ENCODE data around the gene PTCH2.

The PTCH2 gene

DNA sequence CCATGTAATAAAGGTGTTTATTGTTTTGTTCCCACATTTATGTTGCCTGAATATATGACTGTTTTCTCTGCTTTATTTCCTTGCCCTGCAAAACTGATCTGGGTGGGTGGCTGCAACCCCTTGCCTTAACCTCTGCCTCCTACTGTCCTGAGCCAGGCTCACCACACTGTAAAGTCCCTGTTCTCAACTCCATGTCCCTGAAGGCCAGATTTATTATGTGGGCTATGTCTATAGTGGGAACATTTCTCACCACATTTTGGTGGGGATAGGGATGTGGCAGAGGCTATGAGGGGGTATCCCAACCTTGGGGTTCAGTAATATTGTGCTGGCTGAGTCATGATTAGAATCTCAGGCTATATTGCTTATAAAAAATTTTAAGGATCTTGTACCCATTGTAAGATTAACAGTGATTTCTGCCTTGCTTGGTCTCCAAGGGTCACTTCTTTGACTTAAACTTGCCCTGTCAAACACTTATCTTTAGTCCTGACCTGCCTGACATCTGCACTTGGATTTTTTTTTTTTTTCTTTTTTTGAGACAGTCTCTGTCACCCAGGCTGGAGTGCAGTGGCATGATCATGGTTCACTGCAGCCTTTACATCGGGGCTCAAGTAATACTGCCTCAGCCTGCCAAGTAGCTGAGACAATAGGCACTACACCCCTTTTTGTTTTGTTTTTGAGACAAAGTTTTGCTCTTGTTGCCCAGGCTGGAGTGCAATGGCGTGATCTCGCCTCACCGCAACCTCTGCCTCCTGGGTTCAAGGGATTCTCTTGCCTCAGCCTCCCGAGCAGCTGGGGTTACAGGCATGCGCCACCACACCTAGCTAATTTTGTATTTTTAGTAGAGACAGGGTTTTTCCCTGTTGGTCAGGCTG is 64.1 kb downstream of the PTCH2 start:
- no peak for DNase-seq (ENCODE audit: low read depth)

DNA sequence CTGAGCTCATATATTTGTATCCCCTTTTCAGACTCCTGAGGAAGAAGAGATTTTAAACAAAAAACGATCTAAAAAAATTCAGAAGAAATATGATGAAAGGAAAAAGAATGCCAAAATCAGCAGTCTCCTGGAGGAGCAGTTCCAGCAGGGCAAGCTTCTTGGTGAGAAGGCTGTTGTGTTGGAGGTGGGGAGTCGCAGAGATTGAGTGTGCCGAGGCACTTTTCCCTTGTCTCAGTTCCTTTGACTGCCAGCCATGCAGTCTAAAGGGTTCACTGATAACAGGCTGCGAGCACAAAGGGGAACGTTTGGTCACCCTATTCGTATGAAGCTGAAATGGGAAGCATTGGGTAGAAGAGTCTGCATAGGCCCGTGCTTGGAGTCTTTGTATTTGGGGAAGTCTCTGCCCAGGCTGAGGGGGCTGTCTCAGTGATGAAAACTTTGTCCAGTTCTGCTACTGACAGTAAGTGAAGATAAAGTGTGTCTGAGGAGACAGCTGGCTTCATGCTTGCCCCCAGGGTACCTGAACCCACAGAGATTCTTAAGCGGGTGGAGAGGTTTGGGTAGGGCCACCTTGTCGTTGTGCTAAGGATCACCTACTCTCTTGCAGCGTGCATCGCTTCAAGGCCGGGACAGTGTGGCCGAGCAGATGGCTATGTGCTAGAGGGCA is 65.0 kb downstream of the PTCH2 start:
- DNase-seq (ENCODE audit: low read depth), result no peak

DNA sequence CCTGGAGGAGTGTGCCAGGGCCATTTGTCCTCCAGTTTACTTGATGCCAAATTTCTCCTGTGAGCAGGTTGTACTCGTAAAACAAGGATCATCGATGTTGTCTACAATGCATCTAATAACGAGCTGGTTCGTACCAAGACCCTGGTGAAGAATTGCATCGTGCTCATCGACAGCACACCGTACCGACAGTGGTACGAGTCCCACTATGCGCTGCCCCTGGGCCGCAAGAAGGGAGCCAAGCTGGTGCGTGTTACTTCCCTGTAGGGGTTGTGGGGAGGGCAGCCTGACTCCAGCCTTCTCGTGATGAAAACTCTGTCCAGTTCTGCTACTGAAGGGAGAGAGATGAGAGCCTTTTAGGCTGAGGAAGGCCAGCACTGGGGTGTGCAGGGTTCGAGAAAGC is 65.5 kb downstream of the PTCH2 start:
- DNase-seq (ENCODE audit: low read depth), result no peak

DNA sequence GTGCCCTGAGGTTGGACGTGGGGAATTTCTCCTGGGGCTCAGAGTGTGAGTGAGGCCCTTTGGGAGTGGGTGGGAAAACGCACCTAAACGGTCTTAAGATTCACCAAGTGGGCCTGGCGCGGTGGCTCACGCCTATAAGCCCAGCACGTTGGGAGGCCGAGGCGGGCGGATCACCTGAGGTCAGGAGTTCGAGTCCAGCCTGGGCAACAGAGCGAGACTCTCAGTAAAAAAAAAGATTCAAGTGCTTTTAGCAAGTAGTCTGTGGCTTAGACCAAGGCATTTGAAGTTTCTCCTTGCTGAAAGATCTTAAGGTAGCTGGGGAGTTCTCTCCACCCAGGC is 66.4 kb downstream of the PTCH2 start:
- no peak for DNase-seq (ENCODE audit: low read depth)

DNA sequence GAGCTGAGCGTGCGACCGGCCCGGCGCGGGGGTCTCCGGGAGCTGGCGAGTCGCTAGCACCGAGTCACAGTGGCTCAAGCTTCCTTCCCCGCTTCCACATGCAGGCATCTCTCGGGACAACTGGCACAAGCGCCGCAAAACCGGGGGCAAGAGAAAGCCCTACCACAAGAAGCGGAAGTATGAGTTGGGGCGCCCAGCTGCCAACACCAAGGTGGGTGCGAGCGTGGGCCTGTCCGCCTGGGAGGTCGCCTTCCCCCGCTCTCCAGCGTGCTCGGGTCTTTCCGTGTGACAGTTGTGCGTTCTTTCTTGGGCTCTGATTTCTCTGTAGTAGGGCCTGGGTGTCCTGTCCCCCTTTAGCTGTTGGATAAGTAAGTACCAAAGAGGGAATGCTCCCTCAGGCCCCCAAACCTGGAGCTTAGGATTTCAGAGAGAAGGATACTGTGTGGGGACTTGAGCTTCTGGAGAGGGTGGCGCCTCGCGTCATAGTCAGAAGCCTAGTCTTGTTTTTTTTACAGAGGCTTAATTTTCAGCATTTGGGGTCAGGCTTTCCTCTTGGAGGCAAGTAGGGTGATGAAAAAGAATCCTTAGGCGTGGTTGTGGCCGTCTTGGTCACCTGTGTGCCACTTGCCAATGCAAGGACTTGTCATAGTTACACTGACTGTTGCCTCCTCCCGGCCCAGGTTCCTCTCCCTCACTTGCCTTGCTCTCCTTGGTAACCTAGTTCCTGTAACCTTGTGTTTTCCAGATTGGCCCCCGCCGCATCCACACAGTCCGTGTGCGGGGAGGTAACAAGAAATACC is 66.9 kb downstream of the PTCH2 start:
- DNase-seq (ENCODE audit: low read depth), result no peak

DNA sequence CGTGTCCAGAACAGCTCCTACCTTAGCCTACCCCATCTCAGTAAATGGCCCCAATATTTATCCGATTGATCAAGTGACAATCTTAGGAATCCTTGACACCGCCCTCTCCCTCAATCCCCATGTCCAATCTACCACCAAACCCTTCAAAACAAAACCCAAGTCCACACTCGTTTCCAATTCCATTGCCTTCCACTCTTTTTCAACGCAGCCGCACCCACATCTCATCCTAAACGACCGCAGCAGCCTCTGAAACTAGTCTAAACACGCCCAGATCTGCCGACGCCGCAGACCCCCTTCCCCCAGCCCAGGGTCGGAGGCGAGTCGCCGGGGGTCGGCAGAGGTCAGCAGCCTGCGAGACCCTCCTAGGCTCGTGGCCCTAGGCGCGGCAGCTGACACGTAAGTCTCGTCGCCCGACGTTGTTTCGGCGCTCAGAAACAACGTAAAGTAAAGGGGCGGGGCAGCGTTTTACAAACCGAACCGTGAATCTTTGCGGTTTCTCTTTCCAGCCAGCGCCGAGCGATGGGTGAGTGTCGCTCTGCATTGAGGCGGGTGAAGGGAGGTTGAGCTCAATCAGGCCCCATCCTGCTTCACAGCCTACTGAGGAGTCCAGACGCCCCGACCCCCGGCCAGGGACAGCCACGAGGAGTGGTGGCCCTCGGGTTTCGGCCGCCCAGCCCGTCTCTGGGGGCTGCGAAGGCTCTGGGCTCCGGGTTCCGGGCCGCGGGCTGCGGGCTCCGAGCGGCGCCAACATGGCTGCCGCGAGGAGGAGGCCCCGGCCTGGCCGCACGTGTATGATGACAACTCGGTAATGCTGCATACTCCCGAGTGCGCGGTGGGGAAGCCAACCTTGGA is 67.7 kb downstream of the PTCH2 start, which contains the start of gene RPS8:
Gene RPS8, plus strand, starts transcription at position 463 of the 852 bp plus-strand sequence. Its CDS starts 57 bp downstream, at position 520.
- peak; percentile 84 for DNase-seq (ENCODE audit: low read depth)
